DMS53 treated with DMSO at 0.1 percent for 48 hours (cell line): Measurements from ENCODE around the gene ASCC2.
"Not testable (repeated sequence)": the region's sequence is repeated elsewhere in the genome, so short reads cannot be mapped to it uniquely, and the experiment has no call there.

ENCODE experiments used
- DNase-seq: peaks from one replicate; lab custom pipeline; 2025; ENCODE audit not compliant: unreplicated experiment; lab: John Stamatoyannopoulos, UW

Gene ASCC2

GRCh38 chr22:29859030-29859429 lies 21.0 kb upstream of the ASCC2 start:
- DNase-seq = not testable (repeated sequence)

- no peak for DNase-seq
Measured at GRCh38 chr22:29856496-29856895, 18.4 kb upstream of the ASCC2 start.

GRCh38 chr22:29855611-29856181 lies 17.6 kb upstream of the ASCC2 start:
- DNase-seq = no peak

- DNase-seq = no peak
Measured at GRCh38 chr22:29854432-29854831, 16.4 kb upstream of the ASCC2 start.

- DNase-seq = no peak
Measured at GRCh38 chr22:29848111-29848510, 10.0 kb upstream of the ASCC2 start.

GRCh38 chr22:29846290-29846689 lies 8.2 kb upstream of the ASCC2 start:
- DNase-seq = no peak

GRCh38 chr22:29842740-29843139 lies 4.7 kb upstream of the ASCC2 start:
- DNase-seq = peak; percentile 12

GRCh38 chr22:29842172-29842571 lies 4.1 kb upstream of the ASCC2 start:
- DNase-seq = no peak

- no peak for DNase-seq
Measured at GRCh38 chr22:29840498-29840897, 2.4 kb upstream of the ASCC2 start.

- DNase-seq = no peak
Measured at GRCh38 chr22:29839039-29839438, 965 bp upstream of the ASCC2 start.

GRCh38 chr22:29838599-29838956 lies 504 bp upstream of the ASCC2 start:
- no peak for DNase-seq

GRCh38 chr22:29836791-29837370 lies 1.2 kb downstream of the ASCC2 start:
- DNase-seq = not testable (repeated sequence)

GRCh38 chr22:29834046-29834445 lies 4.0 kb downstream of the ASCC2 start:
- DNase-seq = no peak

- DNase-seq = no peak
Measured at GRCh38 chr22:29833392-29833965, 4.6 kb downstream of the ASCC2 start.

GRCh38 chr22:29831958-29832357 lies 6.1 kb downstream of the ASCC2 start:
- no peak for DNase-seq

GRCh38 chr22:29831186-29831921 lies 6.7 kb downstream of the ASCC2 start:
- DNase-seq = no peak

- DNase-seq = no peak
Measured at GRCh38 chr22:29830585-29830984, 7.5 kb downstream of the ASCC2 start.

GRCh38 chr22:29827726-29828125 lies 10.3 kb downstream of the ASCC2 start:
- not testable (repeated sequence) for DNase-seq

GRCh38 chr22:29827091-29827490 lies 11.0 kb downstream of the ASCC2 start:
- DNase-seq = no peak

- DNase-seq = no peak
Measured at GRCh38 chr22:29825578-29825977, 12.5 kb downstream of the ASCC2 start.

- DNase-seq = no peak
Measured at GRCh38 chr22:29824677-29825076, 13.4 kb downstream of the ASCC2 start.
